ENCODE measurements around the gene LARGE1.

LARGE1 gene

GRCh38 chr22:33555814-33556522 lies 364.3 kb downstream of the LARGE1 start:
- DNase-seq = no peak

GRCh38 chr22:33553493-33553892 lies 366.8 kb downstream of the LARGE1 start:
- DNase-seq = no peak

GRCh38 chr22:33544707-33545106 lies 375.6 kb downstream of the LARGE1 start:
- DNase-seq = no peak

- DNase-seq = no peak
These were observed 377.6 kb downstream of the LARGE1 start for GRCh38 chr22:33542722-33543121.

GRCh38 chr22:33542153-33542552 lies 378.1 kb downstream of the LARGE1 start:
- DNase-seq = no peak

- peak in 9 of 14 donors; percentile 2 to 55 (median 19) for DNase-seq
These were observed 380.1 kb downstream of the LARGE1 start for GRCh38 chr22:33539902-33540751.

- no peak for DNase-seq
These were observed 380.9 kb downstream of the LARGE1 start for GRCh38 chr22:33539202-33539901.

- DNase-seq = no peak
These were observed 381.9 kb downstream of the LARGE1 start for GRCh38 chr22:33538277-33538885.

- no peak for DNase-seq
These were observed 383.2 kb downstream of the LARGE1 start for GRCh38 chr22:33537059-33537458.

- DNase-seq = no peak
These were observed 384.1 kb downstream of the LARGE1 start for GRCh38 chr22:33535937-33536875.

- DNase-seq = peak in 1 of 14 donors; percentile 30
These were observed 390.7 kb downstream of the LARGE1 start for GRCh38 chr22:33529424-33530113.

GRCh38 chr22:33528183-33528582 lies 392.1 kb downstream of the LARGE1 start:
- DNase-seq = no peak

- no peak for DNase-seq
These were observed 393.7 kb downstream of the LARGE1 start for GRCh38 chr22:33526434-33527107.

- DNase-seq = no peak
These were observed 395.6 kb downstream of the LARGE1 start for GRCh38 chr22:33524511-33525260.

GRCh38 chr22:33521879-33522665 lies 398.2 kb downstream of the LARGE1 start:
- DNase-seq = no peak

- DNase-seq = no peak
These were observed 399.1 kb downstream of the LARGE1 start for GRCh38 chr22:33520904-33521780.

Measured in C1 segment of cervical spinal cord (tissue), 14 donors.